ENCODE results near the gene IFNA1. TPM values are rescaled to one million over a fixed set of nuclear protein-coding genes. Genes with fewer than 3 reads are reported as not detected.

The IFNA1 gene
- total RNA-seq, 1 donor, result not detected

- H3K9me3 ChIP-seq (ENCODE audit: low read depth, low read length), result no peaks in the 10 kb centered on the region
- no peak for DNase-seq (ENCODE audit: insufficient read length, low spot score, missing footprints)
- H3K27me3 ChIP-seq (ENCODE audit: insufficient read depth, low read length), result peaks cover 38% of the 10 kb centered on the region
- no peak overlapping the region for H3K27ac ChIP-seq (ENCODE audit: low read depth, low read length)
- H4K20me1 ChIP-seq (ENCODE audit: insufficient read depth, low read length), result no peaks in the 10 kb centered on the region
- H3K79me2 ChIP-seq (ENCODE audit: insufficient read depth, low read length), result no peaks in the 10 kb centered on the region
- H3K4me3 ChIP-seq (ENCODE audit: insufficient read depth, low read length), result no peak overlapping the region
- TF ChIP-seq CTCF (IDR thresholded peaks at IDR 0.05; ENCODE audit: extremely low read depth, low read depth, low read length), result no peak
- no peaks in the 10 kb centered on the region for H3K4me1 ChIP-seq (ENCODE audit: insufficient read depth, low read length)
- H3K36me3 ChIP-seq (ENCODE audit: insufficient read depth, low read length), result no peaks in the 10 kb centered on the region
- H2AFZ ChIP-seq (ENCODE audit: low read length), result no peak overlapping the region
- no peak overlapping the region for H3K4me2 ChIP-seq (ENCODE audit: insufficient read depth, low read length)
These were observed 28.1 kb upstream of the IFNA1 start for GRCh38 chr9:21412107-21412506.

GRCh38 chr9:21413151-21413550, 27.1 kb upstream of the IFNA1 start:
- Histone ChIP-seq H3K27ac (ENCODE audit: low read depth, low read length) (no peak overlapping the region), H3K27me3 (ENCODE audit: insufficient read depth, low read length) (peaks cover 28% of the 10 kb centered on the region), H3K79me2 (ENCODE audit: insufficient read depth, low read length) (no peaks in the 10 kb centered on the region), H3K9me3 (ENCODE audit: low read depth, low read length) (no peaks in the 10 kb centered on the region), H3K36me3 (ENCODE audit: insufficient read depth, low read length) (no peaks in the 10 kb centered on the region), H3K4me1 (ENCODE audit: insufficient read depth, low read length) (no peaks in the 10 kb centered on the region), H3K4me3 (ENCODE audit: insufficient read depth, low read length) (no peak overlapping the region), H2AFZ (ENCODE audit: low read length) (no peak overlapping the region), H4K20me1 (ENCODE audit: insufficient read depth, low read length) (no peaks in the 10 kb centered on the region), H3K4me2 (ENCODE audit: insufficient read depth, low read length) (no peak overlapping the region)
- TF ChIP-seq CTCF (IDR thresholded peaks at IDR 0.05; ENCODE audit: extremely low read depth, low read depth, low read length), result no peak
- DNase-seq (ENCODE audit: insufficient read length, low spot score, missing footprints), result no peak

GRCh38 chr9:21413624-21414023, 26.6 kb upstream of the IFNA1 start:
- Histone ChIP-seq H3K27me3 (ENCODE audit: insufficient read depth, low read length) (peaks cover 28% of the 10 kb centered on the region), H3K4me2 (ENCODE audit: insufficient read depth, low read length) (no peak overlapping the region), H2AFZ (ENCODE audit: low read length) (no peak overlapping the region), H3K9me3 (ENCODE audit: low read depth, low read length) (no peaks in the 10 kb centered on the region), H3K79me2 (ENCODE audit: insufficient read depth, low read length) (no peaks in the 10 kb centered on the region), H3K27ac (ENCODE audit: low read depth, low read length) (no peak overlapping the region), H3K36me3 (ENCODE audit: insufficient read depth, low read length) (no peaks in the 10 kb centered on the region), H3K4me1 (ENCODE audit: insufficient read depth, low read length) (no peaks in the 10 kb centered on the region), H3K4me3 (ENCODE audit: insufficient read depth, low read length) (no peak overlapping the region), H4K20me1 (ENCODE audit: insufficient read depth, low read length) (no peaks in the 10 kb centered on the region)
- peak; percentile 53 for TF ChIP-seq CTCF (IDR thresholded peaks at IDR 0.05; ENCODE audit: extremely low read depth, low read depth, low read length)
- DNase-seq (ENCODE audit: insufficient read length, low spot score, missing footprints), result no peak

- DNase-seq (ENCODE audit: insufficient read length, low spot score, missing footprints), result no peak
These were observed 25.9 kb upstream of the IFNA1 start for GRCh38 chr9:21414220-21414940.

More at GRCh38 chr9:21414220-21414940, 25.9 kb upstream of the IFNA1 start:
- no peak overlapping the region for H2AFZ ChIP-seq (ENCODE audit: low read length)
- H3K4me3 ChIP-seq (ENCODE audit: insufficient read depth, low read length), result no peak overlapping the region
- no peaks in the 10 kb centered on the region for H3K4me1 ChIP-seq (ENCODE audit: insufficient read depth, low read length)
- no peaks in the 10 kb centered on the region for H3K9me3 ChIP-seq (ENCODE audit: low read depth, low read length)
- TF ChIP-seq CTCF (IDR thresholded peaks at IDR 0.05; ENCODE audit: extremely low read depth, low read depth, low read length), result no peak
- no peaks in the 10 kb centered on the region for H3K79me2 ChIP-seq (ENCODE audit: insufficient read depth, low read length)
- H3K36me3 ChIP-seq (ENCODE audit: insufficient read depth, low read length), result no peaks in the 10 kb centered on the region
- peaks cover 25% of the 10 kb centered on the region for H3K27me3 ChIP-seq (ENCODE audit: insufficient read depth, low read length)
- H3K27ac ChIP-seq (ENCODE audit: low read depth, low read length), result no peak overlapping the region
- no peaks in the 10 kb centered on the region for H4K20me1 ChIP-seq (ENCODE audit: insufficient read depth, low read length)
- no peak overlapping the region for H3K4me2 ChIP-seq (ENCODE audit: insufficient read depth, low read length)

Measured in osteoblast (primary cell).